Neural cell (in vitro differentiated cells): Measurements from ENCODE around the gene LRMDA. TPM values are rescaled to one million over a fixed set of nuclear protein-coding genes. Genes with fewer than 3 reads are reported as not detected.

Experiments used
- H2AFZ ChIP-seq: fragments of 200-600, 300-800 bp; sonication (generic), shearing (Covaris generic); 2 replicates; pipeline ENCODE4 v1.6.0; 2014; ENCODE audit warnings: low read depth, mild to moderate bottlenecking, antibody characterized with exemption, low read length, moderate library complexity
- H3F3A ChIP-seq: fragments of 200-600 bp; shearing (Covaris generic); 2 replicates; pipeline ENCODE4 v1.6.1; 2016; ENCODE audit warnings: mild to moderate bottlenecking, moderate library complexity, mixed read lengths, antibody characterized with exemption, low read length; ENCODE audit not compliant: insufficient read depth, poor library complexity, severe bottlenecking
- H3K27ac ChIP-seq: fragments of 200-600, 300-800 bp; sonication (generic), shearing (Covaris generic); 2 replicates; pipeline ENCODE4 v1.5.1; 2014; ENCODE audit warnings: mild to moderate bottlenecking, low read length, moderate library complexity
- H3K27me3 ChIP-seq: fragments of 300-800, 200-600 bp; sonication (generic), shearing (Covaris generic); 2 replicates; pipeline ENCODE4 v1.6.0; 2014; ENCODE audit warnings: mild to moderate bottlenecking, low read depth, low read length, moderate library complexity; ENCODE audit not compliant: insufficient read depth
- H3K36me3 ChIP-seq: fragments of 300-800, 200-600 bp; sonication (generic), shearing (Covaris generic); 2 replicates; pipeline ENCODE4 v1.5.1; 2014; ENCODE audit warnings: mild to moderate bottlenecking, antibody characterized with exemption, low read length, moderate library complexity; ENCODE audit not compliant: insufficient read depth
- H3K4me2 ChIP-seq: fragments of 300-800, 200-600 bp; sonication (generic), shearing (Covaris generic); 2 replicates; pipeline ENCODE4 v1.6.0; 2014; ENCODE audit warnings: mild to moderate bottlenecking, low read length
- H3K4me3 ChIP-seq: fragments of 300-800, 200-600 bp; sonication (generic), shearing (Covaris generic); 2 replicates; pipeline ENCODE4 v1.5.1; 2014; ENCODE audit warnings: mild to moderate bottlenecking, low read length, moderate library complexity
- H3K79me2 ChIP-seq: fragments of 200-600 bp; shearing (Covaris generic); replicated peaks from 2 replicates; pipeline ENCODE4 v1.6.0; 2014; ENCODE audit warnings: mild to moderate bottlenecking, low read length, moderate library complexity; ENCODE audit not compliant: insufficient read depth
- H3K9ac ChIP-seq: fragments of 300-800, 200-600 bp; sonication (generic), shearing (Covaris generic); 2 replicates; pipeline ENCODE4 v1.6.1; 2016; ENCODE audit warnings: mild to moderate bottlenecking, low read length, mixed read lengths
- H3K9me2 ChIP-seq: fragments of 200-600 bp; shearing (Covaris generic); 2 replicates; pipeline ENCODE4 v1.6.1; 2016; ENCODE audit warnings: mild to moderate bottlenecking, low read length, mixed read lengths; ENCODE audit not compliant: insufficient read depth
- H3K9me3 ChIP-seq: fragments of 200-600, 300-800 bp; sonication (generic), shearing (Covaris generic); 2 replicates; pipeline ENCODE4 v1.6.1; 2016; ENCODE audit warnings: mild to moderate bottlenecking, mixed run types, low read length, moderate library complexity, mixed read lengths
- H4K20me1 ChIP-seq: fragments of 200-600 bp; shearing (Covaris generic); 2 replicates; pipeline ENCODE4 v1.6.1; 2016; ENCODE audit warnings: mild to moderate bottlenecking, mixed run types; ENCODE audit not compliant: insufficient read depth
- EP300 ChIP-seq: fragments of 450-650 bp; conservative IDR thresholded peaks from 2 replicates; pipeline ENCODE4 v1.6.1; 2014; ENCODE audit warnings: antibody characterized with exemption, mild to moderate bottlenecking, moderate library complexity; ENCODE audit not compliant: poor library complexity, severe bottlenecking
- EZH2 ChIP-seq: fragments of 200-600, 300-800 bp; shearing (Covaris generic), sonication (generic); IDR thresholded peaks from 2 replicates; pipeline ENCODE4 v1.6.1; 2014; ENCODE audit warnings: antibody characterized with exemption, low read length, borderline replicate concordance, mild to moderate bottlenecking; ENCODE audit not compliant: insufficient read depth, poor library complexity, severe bottlenecking
- MXI1 ChIP-seq: fragments of 450-650 bp; conservative IDR thresholded peaks from 2 replicates; pipeline ENCODE4 v1.6.1; 2014; ENCODE audit warnings: antibody characterized with exemption, mild to moderate bottlenecking; ENCODE audit not compliant: poor library complexity, severe bottlenecking
- POLR2AphosphoS5 ChIP-seq: IDR thresholded peaks from 2 replicates; pipeline ENCODE4 v1.6.1; 2012
- RAD21 ChIP-seq: fragments of 450-650 bp; conservative IDR thresholded peaks from 2 replicates; pipeline ENCODE4 v1.6.1; 2014; ENCODE audit warnings: antibody characterized with exemption, mild to moderate bottlenecking, moderate library complexity
- SMC3 ChIP-seq: fragments of 450-650 bp; conservative IDR thresholded peaks from 2 replicates; pipeline ENCODE4 v1.6.1; 2014; ENCODE audit warnings: antibody characterized with exemption, mild to moderate bottlenecking, moderate library complexity; ENCODE audit not compliant: poor library complexity
- TAF1 ChIP-seq: IDR thresholded peaks from 2 replicates; pipeline ENCODE4 v1.6.1; 2012; ENCODE audit warnings: low read depth
- polyA plus RNA-seq: library from polyadenylated mRNA; depleted of rRNA; stranded (reverse); fragments of >200 nt; gene quantifications from 2 replicates; pipeline ENCODE4 v1.2.3, GENCODE V29; 2014
- TF ChIP-seq, protein P1 (sequence below): IDR thresholded peaks from 2 replicates; pipeline ENCODE4 v1.6.1; 2012; ENCODE audit warnings: borderline replicate concordance
- TF ChIP-seq, protein P2 (sequence below): fragments of 450-650 bp; IDR thresholded peaks from 2 replicates; pipeline ENCODE4 v1.5.1; 2014; ENCODE audit warnings: antibody characterized with exemption, mild to moderate bottlenecking, moderate library complexity; ENCODE audit not compliant: poor library complexity, severe bottlenecking

LRMDA gene
- polyA plus RNA-seq, 1 donor from 2014 or later: 5.6 TPM

DNA sequence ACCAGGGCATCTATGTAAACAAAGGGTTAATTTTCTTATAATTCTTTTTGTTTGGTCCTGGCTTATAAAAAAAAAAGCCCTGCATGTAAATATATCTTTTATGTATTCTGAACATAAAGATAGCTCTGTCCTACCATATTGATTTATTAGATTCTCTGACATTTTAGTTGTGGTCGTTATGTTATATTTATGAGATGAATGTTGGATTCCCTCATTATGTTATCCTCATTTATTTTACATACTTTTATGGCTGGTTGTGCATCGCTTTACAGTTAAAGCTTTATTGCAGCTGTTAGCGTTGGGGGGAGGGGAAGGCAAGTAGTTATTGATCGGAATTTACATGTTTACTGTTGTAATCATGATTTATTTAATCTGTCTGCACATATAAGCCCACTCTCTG is 431.5 kb downstream of the LRMDA start:
- Histone ChIP-seq H3K36me3 (no peaks in the 10 kb centered on the region), H3K9me3 (no peaks in the 10 kb centered on the region), H3K79me2 (no peaks in the 10 kb centered on the region), H3K9me2 (no peaks in the 10 kb centered on the region), H3K9ac (no peak overlapping the region), H3K4me3 (no peak overlapping the region), H3K27me3 (no peaks in the 10 kb centered on the region), H2AFZ (no peak overlapping the region), H3K4me2 (no peak overlapping the region), H3K27ac (no peak overlapping the region), H4K20me1 (no peaks in the 10 kb centered on the region), H3F3A (no peaks in the 10 kb centered on the region)
- TF ChIP-seq EZH2 (no peak), TAF1 (no peak), POLR2AphosphoS5 (no peak), MXI1 (no peak), SMC3 (no peak), EP300 (no peak), RAD21 (no peak)
- TF ChIP-seq, protein P1, sequence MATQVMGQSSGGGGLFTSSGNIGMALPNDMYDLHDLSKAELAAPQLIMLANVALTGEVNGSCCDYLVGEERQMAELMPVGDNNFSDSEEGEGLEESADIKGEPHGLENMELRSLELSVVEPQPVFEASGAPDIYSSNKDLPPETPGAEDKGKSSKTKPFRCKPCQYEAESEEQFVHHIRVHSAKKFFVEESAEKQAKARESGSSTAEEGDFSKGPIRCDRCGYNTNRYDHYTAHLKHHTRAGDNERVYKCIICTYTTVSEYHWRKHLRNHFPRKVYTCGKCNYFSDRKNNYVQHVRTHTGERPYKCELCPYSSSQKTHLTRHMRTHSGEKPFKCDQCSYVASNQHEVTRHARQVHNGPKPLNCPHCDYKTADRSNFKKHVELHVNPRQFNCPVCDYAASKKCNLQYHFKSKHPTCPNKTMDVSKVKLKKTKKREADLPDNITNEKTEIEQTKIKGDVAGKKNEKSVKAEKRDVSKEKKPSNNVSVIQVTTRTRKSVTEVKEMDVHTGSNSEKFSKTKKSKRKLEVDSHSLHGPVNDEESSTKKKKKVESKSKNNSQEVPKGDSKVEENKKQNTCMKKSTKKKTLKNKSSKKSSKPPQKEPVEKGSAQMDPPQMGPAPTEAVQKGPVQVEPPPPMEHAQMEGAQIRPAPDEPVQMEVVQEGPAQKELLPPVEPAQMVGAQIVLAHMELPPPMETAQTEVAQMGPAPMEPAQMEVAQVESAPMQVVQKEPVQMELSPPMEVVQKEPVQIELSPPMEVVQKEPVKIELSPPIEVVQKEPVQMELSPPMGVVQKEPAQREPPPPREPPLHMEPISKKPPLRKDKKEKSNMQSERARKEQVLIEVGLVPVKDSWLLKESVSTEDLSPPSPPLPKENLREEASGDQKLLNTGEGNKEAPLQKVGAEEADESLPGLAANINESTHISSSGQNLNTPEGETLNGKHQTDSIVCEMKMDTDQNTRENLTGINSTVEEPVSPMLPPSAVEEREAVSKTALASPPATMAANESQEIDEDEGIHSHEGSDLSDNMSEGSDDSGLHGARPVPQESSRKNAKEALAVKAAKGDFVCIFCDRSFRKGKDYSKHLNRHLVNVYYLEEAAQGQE: no peak
- TF ChIP-seq, protein P2, sequence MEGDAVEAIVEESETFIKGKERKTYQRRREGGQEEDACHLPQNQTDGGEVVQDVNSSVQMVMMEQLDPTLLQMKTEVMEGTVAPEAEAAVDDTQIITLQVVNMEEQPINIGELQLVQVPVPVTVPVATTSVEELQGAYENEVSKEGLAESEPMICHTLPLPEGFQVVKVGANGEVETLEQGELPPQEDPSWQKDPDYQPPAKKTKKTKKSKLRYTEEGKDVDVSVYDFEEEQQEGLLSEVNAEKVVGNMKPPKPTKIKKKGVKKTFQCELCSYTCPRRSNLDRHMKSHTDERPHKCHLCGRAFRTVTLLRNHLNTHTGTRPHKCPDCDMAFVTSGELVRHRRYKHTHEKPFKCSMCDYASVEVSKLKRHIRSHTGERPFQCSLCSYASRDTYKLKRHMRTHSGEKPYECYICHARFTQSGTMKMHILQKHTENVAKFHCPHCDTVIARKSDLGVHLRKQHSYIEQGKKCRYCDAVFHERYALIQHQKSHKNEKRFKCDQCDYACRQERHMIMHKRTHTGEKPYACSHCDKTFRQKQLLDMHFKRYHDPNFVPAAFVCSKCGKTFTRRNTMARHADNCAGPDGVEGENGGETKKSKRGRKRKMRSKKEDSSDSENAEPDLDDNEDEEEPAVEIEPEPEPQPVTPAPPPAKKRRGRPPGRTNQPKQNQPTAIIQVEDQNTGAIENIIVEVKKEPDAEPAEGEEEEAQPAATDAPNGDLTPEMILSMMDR: no peak

DNA sequence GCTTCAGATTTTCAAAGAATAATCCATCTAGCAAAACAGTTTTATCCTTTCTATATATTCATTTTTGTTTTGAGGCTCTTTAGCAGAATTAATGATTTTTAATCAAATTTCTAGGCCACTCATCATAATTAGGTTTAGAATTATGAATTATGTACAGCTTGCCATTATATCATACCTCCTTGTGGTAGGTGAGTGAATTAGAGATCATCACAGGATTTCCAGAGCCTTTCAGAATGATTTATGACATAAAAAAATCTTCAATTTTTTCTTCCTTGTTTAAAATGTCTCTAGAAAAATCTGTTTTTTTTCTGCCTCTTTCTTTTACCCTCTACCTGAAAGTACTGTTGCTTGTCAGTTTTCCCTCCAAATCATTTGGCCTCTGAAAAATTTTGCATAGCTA is 433.3 kb downstream of the LRMDA start:
- H2AFZ ChIP-seq: no peak overlapping the region
- no peaks in the 10 kb centered on the region for H3K9me2 ChIP-seq
- no peaks in the 10 kb centered on the region for H3F3A ChIP-seq
- no peak overlapping the region for H3K9ac ChIP-seq
- H4K20me1 ChIP-seq: no peaks in the 10 kb centered on the region
- H3K79me2 ChIP-seq: no peaks in the 10 kb centered on the region
- TF ChIP-seq EP300: no peak
- no peak for TF ChIP-seq RAD21
- TF ChIP-seq SMC3: no peak
- no peak for TF ChIP-seq POLR2AphosphoS5
- TF ChIP-seq, protein P1: no peak
- no peak for TF ChIP-seq EZH2
- TF ChIP-seq, protein P2: no peak
- TF ChIP-seq MXI1: no peak
- no peak for TF ChIP-seq TAF1
- no peak overlapping the region for H3K4me2 ChIP-seq
- H3K36me3 ChIP-seq: no peaks in the 10 kb centered on the region
- no peak overlapping the region for H3K27ac ChIP-seq
- no peak overlapping the region for H3K4me3 ChIP-seq
- no peaks in the 10 kb centered on the region for H3K9me3 ChIP-seq
- H3K27me3 ChIP-seq: no peaks in the 10 kb centered on the region
